ENCODE results near the gene ITIH3.

DNA sequence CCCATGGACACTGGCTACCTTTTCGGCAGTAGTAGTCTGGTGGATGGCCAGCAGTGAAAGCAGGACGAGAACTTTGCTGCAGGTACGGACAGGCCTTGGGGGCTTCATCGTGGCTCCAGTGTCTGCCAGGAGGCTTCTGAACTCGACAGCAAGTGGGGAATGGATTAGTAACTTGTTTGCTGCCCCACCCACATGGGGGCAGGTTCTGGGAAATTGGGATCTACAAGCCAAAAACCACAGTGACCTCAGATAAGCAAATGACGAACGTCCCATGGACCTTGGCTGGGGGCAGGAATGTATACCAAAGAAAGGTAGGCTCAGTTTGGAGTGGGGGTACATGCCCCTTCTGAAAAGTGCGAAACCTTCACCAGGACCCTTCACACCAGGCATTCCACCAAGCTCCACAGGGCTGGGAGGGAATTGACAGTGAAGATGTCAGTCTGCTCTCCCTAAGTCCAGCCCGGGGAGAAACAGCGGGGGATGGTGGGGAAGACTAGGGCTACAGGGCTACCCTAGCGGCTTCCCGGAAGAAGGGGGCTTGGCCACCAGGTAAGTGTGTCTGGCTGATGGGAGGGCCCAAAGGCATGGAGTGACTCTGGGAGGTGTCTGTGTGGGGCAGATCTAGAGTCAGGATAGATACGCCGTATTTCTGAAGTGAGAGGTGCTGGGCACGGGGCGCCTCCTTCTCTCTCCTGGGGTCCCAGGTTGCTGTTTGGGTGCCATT, 36.1 kb downstream of the ITIH3 start, which contains the start of gene ITIH4:
- no peak for TF ChIP-seq BACH1 (IDR thresholded peaks at IDR 0.05; ENCODE audit: low read length)
- TF ChIP-seq, protein P1, sequence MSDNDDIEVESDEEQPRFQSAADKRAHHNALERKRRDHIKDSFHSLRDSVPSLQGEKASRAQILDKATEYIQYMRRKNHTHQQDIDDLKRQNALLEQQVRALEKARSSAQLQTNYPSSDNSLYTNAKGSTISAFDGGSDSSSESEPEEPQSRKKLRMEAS (IDR thresholded peaks at IDR 0.05): no peak
- no peak for TF ChIP-seq CHD1 (IDR thresholded peaks at IDR 0.05; ENCODE audit: low read depth, low read length)
- TF ChIP-seq YY1 (IDR thresholded peaks at IDR 0.05; ENCODE audit: low read depth, low read length): no peak
- TF ChIP-seq, protein P2, sequence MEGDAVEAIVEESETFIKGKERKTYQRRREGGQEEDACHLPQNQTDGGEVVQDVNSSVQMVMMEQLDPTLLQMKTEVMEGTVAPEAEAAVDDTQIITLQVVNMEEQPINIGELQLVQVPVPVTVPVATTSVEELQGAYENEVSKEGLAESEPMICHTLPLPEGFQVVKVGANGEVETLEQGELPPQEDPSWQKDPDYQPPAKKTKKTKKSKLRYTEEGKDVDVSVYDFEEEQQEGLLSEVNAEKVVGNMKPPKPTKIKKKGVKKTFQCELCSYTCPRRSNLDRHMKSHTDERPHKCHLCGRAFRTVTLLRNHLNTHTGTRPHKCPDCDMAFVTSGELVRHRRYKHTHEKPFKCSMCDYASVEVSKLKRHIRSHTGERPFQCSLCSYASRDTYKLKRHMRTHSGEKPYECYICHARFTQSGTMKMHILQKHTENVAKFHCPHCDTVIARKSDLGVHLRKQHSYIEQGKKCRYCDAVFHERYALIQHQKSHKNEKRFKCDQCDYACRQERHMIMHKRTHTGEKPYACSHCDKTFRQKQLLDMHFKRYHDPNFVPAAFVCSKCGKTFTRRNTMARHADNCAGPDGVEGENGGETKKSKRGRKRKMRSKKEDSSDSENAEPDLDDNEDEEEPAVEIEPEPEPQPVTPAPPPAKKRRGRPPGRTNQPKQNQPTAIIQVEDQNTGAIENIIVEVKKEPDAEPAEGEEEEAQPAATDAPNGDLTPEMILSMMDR (IDR thresholded peaks at IDR 0.05; ENCODE audit: control extremely low read depth in 1 of 3, insufficient read depth in 1 of 3, low read depth in 1 of 3, low read length in 3 of 3): no peak
- no peak for TF ChIP-seq BRCA1 (IDR thresholded peaks at IDR 0.05; ENCODE audit: low read depth, low read length)
- no peak for TF ChIP-seq CEBPB (IDR thresholded peaks at IDR 0.05; ENCODE audit: low read depth, low read length)
- TF ChIP-seq MAFK (IDR thresholded peaks at IDR 0.05; ENCODE audit: low read depth, low read length): no peak
- TF ChIP-seq POLR2A (IDR thresholded peaks at IDR 0.05; ENCODE audit: control extremely low read depth in 1 of 2, low read depth in 2 of 2, low read length in 2 of 2): no peak
- TF ChIP-seq SRF (IDR thresholded peaks at IDR 0.05; ENCODE audit: low read depth, low read length): no peak
- no peak for TF ChIP-seq EZH2 (IDR thresholded peaks at IDR 0.05; ENCODE audit: low read depth, low read length, severe bottlenecking)
- TF ChIP-seq JUND (IDR thresholded peaks at IDR 0.05; ENCODE audit: low read length): no peak
- TF ChIP-seq, protein P3, sequence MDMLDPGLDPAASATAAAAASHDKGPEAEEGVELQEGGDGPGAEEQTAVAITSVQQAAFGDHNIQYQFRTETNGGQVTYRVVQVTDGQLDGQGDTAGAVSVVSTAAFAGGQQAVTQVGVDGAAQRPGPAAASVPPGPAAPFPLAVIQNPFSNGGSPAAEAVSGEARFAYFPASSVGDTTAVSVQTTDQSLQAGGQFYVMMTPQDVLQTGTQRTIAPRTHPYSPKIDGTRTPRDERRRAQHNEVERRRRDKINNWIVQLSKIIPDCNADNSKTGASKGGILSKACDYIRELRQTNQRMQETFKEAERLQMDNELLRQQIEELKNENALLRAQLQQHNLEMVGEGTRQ (IDR thresholded peaks at IDR 0.05; ENCODE audit: low read length): no peak
- no peak for TF ChIP-seq CREB1 (IDR thresholded peaks at IDR 0.05)
